HepG2 (cell line): ENCODE measurements around the gene PGAP3. TPM values are rescaled to one million over a fixed set of nuclear protein-coding genes. Genes with fewer than 3 reads are reported as not detected.

Experiments used
- CCDC6 ChIP-seq: sonication (generic); formaldehyde crosslinking; IDR thresholded peaks from 2 replicates; pipeline ENCODE4 v1.8.1; 2022; ENCODE audit warnings: mild to moderate bottlenecking, missing genetic modification reagents, moderate library complexity
- CENPX ChIP-seq: sonication (generic); formaldehyde crosslinking; IDR thresholded peaks from 2 replicates; pipeline ENCODE4 v1.9.0; 2021; ENCODE audit warnings: mild to moderate bottlenecking, missing genetic modification reagents, moderate library complexity
- EP300 ChIP-seq, 3 experiments: sonication (generic) in 1 of 3; formaldehyde crosslinking in 1 of 3; IDR thresholded peaks; 2 replicates each; pipeline versions ENCODE4 v1.5.1 to v1.6.1; 2011 to 2020; ENCODE audit warnings: low read depth in 2 of 3, low read length in 2 of 3, borderline replicate concordance in 1 of 3, improper control_type of control experiment in 1 of 3, mild to moderate bottlenecking in 1 of 3, missing genetic modification reagents in 1 of 3, moderate library complexity in 1 of 3
- FOXC1 ChIP-seq: sonication (generic); formaldehyde crosslinking; IDR thresholded peaks from 2 replicates; pipeline ENCODE4 v1.8.0; 2022; ENCODE audit warnings: mild to moderate bottlenecking, missing genetic modification reagents, borderline replicate concordance
- GABPA ChIP-seq, 2 experiments: IDR thresholded peaks; 2 replicates each; pipeline ENCODE4 v1.6.1; 2011 to 2016; ENCODE audit warnings: low read depth in 2 of 2, low read length in 1 of 2, missing biosample characterization in 1 of 2, missing genetic modification characterization in 1 of 2
- GPN1 ChIP-seq: sonication (generic); formaldehyde crosslinking; IDR thresholded peaks from 2 replicates; pipeline ENCODE4 v1.5.1; 2020; ENCODE audit warnings: missing genetic modification reagents, borderline replicate concordance
- MXD4 ChIP-seq: IDR thresholded peaks from 2 replicates; pipeline ENCODE4 v1.6.1; 2016; ENCODE audit warnings: mild to moderate bottlenecking, missing biosample characterization, missing genetic modification reagents
- PHF8 ChIP-seq: sonication (generic); formaldehyde crosslinking; IDR thresholded peaks from 2 replicates; pipeline ENCODE4 v1.5.0; 2020; ENCODE audit warnings: missing genetic modification reagents
- PPARG ChIP-seq: conservative IDR thresholded peaks from 2 replicates; pipeline ENCODE4 v1.6.1; 2016; ENCODE audit warnings: missing biosample characterization, missing genetic modification reagents
- RFXAP ChIP-seq: sonication (generic); formaldehyde crosslinking; IDR thresholded peaks from 2 replicates; pipeline ENCODE4 v1.4.0; 2020; ENCODE audit warnings: missing genetic modification reagents, borderline replicate concordance
- ZFP90 ChIP-seq: sonication (generic); formaldehyde crosslinking; IDR thresholded peaks from 2 replicates; pipeline ENCODE4 v1.8.0; 2022; ENCODE audit warnings: missing genetic modification reagents, mild to moderate bottlenecking, inconsistent platforms, borderline replicate concordance
- ZFY ChIP-seq: sonication (generic); formaldehyde crosslinking; IDR thresholded peaks from 2 replicates; pipeline ENCODE4 v1.4.0; 2020; ENCODE audit warnings: missing genetic modification reagents
- ZNF543 ChIP-seq: sonication (generic); formaldehyde crosslinking; IDR thresholded peaks from 2 replicates; pipeline ENCODE4 v1.4.0; 2020; ENCODE audit warnings: mild to moderate bottlenecking, missing genetic modification reagents
- ZNF749 ChIP-seq: sonication (generic); formaldehyde crosslinking; IDR thresholded peaks from 2 replicates; pipeline ENCODE4 v1.8.0; 2022; ENCODE audit warnings: mild to moderate bottlenecking, missing genetic modification reagents, moderate library complexity, borderline replicate concordance
- ZNF850 ChIP-seq: sonication (generic); formaldehyde crosslinking; conservative IDR thresholded peaks from 2 replicates; pipeline ENCODE4 v1.9.0; 2021; ENCODE audit warnings: mild to moderate bottlenecking, missing genetic modification reagents
- ZSCAN20 ChIP-seq: sonication (generic); formaldehyde crosslinking; IDR thresholded peaks from 2 replicates; pipeline ENCODE4 v1.4.0; 2020; ENCODE audit warnings: missing genetic modification reagents, mild to moderate bottlenecking, borderline replicate concordance
- polyA plus RNA-seq, 8 experiments: library from polyadenylated mRNA; depleted of rRNA in 3 of 8; stranded (reverse) in 7 of 8; unstranded in 1 of 8; fragments of >200 nt; fragmentation: Illumina TruSeq in 4 of 8; extraction: Trizol in 4 of 8; gene quantifications; 2 replicates each; pipeline versions ENCODE4 v1.2.1 to v1.2.3, GENCODE V29; 2011 to 2016; ENCODE audit warnings: low read depth in 4 of 8, missing spikeins in 1 of 8, mixed read lengths in 1 of 8; ENCODE audit not compliant: insufficient read depth in 1 of 8
- total RNA-seq, 5 experiments: library from RNA; depleted of rRNA; stranded (reverse); fragments of >200 nt; fragmentation: Illumina TruSeq; extraction: Trizol; gene quantifications; 2 replicates each; pipeline ENCODE4 v1.2.3, GENCODE V29; 2016; ENCODE audit warnings: low read depth in 1 of 5
- TF ChIP-seq, protein P1 (sequence below): IDR thresholded peaks from 2 replicates; pipeline ENCODE4 v1.6.1; 2016; ENCODE audit warnings: mild to moderate bottlenecking, missing biosample characterization, missing genetic modification reagents
- TF ChIP-seq, protein P2 (sequence below): sonication (generic); formaldehyde crosslinking; IDR thresholded peaks from 2 replicates; pipeline ENCODE4 v1.4.0; 2020; ENCODE audit warnings: missing genetic modification reagents
- TF ChIP-seq, protein P3 (sequence below): sonication (generic); formaldehyde crosslinking; IDR thresholded peaks from 2 replicates; pipeline ENCODE4 v1.4.0; 2020; ENCODE audit warnings: missing genetic modification reagents
- TF ChIP-seq, protein P4 (sequence below): sonication (generic); formaldehyde crosslinking; IDR thresholded peaks from 2 replicates; pipeline ENCODE4 v1.5.0; 2020; ENCODE audit warnings: missing genetic modification reagents
- TF ChIP-seq, protein P5 (sequence below): sonication (generic); formaldehyde crosslinking; IDR thresholded peaks from 2 replicates; pipeline ENCODE4 v1.4.0; 2020; ENCODE audit warnings: mild to moderate bottlenecking, missing genetic modification reagents

The PGAP3 gene
- total and polyA plus RNA-seq, 2 of the 13 experiments (the other 11 are each of a cell fraction or from before 2014, with no cell fraction given), result 11.9 to 14.6 TPM

DNA sequence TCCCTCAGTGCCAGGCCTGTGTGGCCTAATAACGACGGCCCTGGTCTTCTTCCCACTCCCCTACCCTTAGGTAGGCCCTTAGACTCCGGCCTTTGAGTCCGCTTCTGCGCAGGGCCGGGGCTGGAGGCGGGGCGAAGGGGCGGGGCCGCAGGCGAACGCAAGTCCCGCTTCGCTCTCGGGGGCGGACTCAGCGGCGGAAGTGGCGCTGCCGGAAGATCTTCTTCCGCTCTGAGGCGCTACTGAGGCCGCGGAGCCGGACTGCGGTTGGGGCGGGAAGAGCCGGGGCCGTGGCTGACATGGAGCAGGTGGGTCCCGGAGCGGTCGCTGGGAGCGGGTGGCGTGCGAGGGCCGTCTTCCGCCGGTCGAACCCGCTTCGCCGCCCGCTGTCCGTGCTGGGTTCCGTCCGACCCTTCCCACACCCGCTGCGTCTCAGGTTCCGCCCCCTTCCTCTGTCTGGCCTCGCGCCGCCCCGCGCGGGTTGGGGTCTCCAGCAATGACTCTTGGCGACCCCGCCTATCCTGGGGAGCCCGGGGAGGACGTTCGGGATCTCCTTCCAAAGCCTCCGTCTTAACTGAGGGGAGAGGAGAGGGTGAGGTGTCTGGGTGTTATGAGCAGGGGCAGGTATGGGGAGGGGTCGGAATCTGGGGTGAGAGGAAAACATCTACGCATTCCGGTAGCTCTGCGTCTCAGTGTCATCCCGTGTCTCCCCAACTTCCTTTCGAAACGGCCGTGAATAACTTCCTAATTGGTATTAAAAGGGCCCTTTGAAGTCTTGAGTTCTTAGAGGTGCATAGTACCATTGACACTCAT lies 50.7 kb downstream of the PGAP3 start, which contains the start of gene STARD3 (continued):
- TF ChIP-seq ZFP90 (CRISPR knock-in tag) (peak; percentile 83; the same call in 1 of the 2 replicates), ZNF749 (peak; percentile 81; the same call in 1 of the 2 replicates), CCDC6 (CRISPR knock-in tag) (0 out of 2 replicates have a peak, but pooled peaks have one; percentile 76), ZFY (CRISPR knock-in tag) (peak; percentile 97), GABPA (IDR thresholded peaks at IDR 0.05; ENCODE audit: low read depth, low read length) (peak; percentile 89), GABPA (CRISPR knock-in tag; IDR thresholded peaks at IDR 0.05; ENCODE audit: low read depth) (peak; percentile 89), ZNF850 (CRISPR knock-in tag) (peak; percentile 94; the same call in 1 of the 2 replicates), PPARG (CRISPR knock-in tag) (peak; percentile 46; the same call in 1 of the 2 replicates), CENPX (no peak), ZSCAN20 (peak; percentile 56; the same call in 1 of the 2 replicates), FOXC1 (CRISPR knock-in tag) (peak; percentile 94), MXD4 (CRISPR knock-in tag) (peak; percentile 75; the same call in 1 of the 2 replicates), GPN1 (CRISPR knock-in tag) (no peak), ZNF543 (CRISPR knock-in tag) (peak; percentile 97), PHF8 (CRISPR knock-in tag) (peak; percentile 93), EP300 (IDR thresholded peaks at IDR 0.05; ENCODE audit: low read depth in 2 of 2, low read length in 2 of 2) (no peak), EP300 (CRISPR knock-in tag; IDR thresholded peaks at IDR 0.05; ENCODE audit: borderline replicate concordance) (no peak), RFXAP (CRISPR knock-in tag) (0 out of 2 replicates have a peak, but pooled peaks have one; percentile 12)
- TF ChIP-seq, protein P1, sequence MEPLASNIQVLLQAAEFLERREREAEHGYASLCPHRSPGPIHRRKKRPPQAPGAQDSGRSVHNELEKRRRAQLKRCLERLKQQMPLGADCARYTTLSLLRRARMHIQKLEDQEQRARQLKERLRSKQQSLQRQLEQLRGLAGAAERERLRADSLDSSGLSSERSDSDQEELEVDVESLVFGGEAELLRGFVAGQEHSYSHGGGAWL (CRISPR knock-in tag), result peak; percentile 73
- TF ChIP-seq, protein P2, sequence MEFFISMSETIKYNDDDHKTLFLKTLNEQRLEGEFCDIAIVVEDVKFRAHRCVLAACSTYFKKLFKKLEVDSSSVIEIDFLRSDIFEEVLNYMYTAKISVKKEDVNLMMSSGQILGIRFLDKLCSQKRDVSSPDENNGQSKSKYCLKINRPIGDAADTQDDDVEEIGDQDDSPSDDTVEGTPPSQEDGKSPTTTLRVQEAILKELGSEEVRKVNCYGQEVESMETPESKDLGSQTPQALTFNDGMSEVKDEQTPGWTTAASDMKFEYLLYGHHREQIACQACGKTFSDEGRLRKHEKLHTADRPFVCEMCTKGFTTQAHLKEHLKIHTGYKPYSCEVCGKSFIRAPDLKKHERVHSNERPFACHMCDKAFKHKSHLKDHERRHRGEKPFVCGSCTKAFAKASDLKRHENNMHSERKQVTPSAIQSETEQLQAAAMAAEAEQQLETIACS, result no peak
- TF ChIP-seq, protein P3, sequence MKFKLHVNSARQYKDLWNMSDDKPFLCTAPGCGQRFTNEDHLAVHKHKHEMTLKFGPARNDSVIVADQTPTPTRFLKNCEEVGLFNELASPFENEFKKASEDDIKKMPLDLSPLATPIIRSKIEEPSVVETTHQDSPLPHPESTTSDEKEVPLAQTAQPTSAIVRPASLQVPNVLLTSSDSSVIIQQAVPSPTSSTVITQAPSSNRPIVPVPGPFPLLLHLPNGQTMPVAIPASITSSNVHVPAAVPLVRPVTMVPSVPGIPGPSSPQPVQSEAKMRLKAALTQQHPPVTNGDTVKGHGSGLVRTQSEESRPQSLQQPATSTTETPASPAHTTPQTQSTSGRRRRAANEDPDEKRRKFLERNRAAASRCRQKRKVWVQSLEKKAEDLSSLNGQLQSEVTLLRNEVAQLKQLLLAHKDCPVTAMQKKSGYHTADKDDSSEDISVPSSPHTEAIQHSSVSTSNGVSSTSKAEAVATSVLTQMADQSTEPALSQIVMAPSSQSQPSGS (CRISPR knock-in tag), result peak; percentile 18; the same call in 1 of the 2 replicates
- TF ChIP-seq, protein P4, sequence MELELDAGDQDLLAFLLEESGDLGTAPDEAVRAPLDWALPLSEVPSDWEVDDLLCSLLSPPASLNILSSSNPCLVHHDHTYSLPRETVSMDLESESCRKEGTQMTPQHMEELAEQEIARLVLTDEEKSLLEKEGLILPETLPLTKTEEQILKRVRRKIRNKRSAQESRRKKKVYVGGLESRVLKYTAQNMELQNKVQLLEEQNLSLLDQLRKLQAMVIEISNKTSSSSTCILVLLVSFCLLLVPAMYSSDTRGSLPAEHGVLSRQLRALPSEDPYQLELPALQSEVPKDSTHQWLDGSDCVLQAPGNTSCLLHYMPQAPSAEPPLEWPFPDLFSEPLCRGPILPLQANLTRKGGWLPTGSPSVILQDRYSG (CRISPR knock-in tag), result 0 out of 2 replicates have a peak, but pooled peaks have one; percentile 66
- TF ChIP-seq, protein P5, sequence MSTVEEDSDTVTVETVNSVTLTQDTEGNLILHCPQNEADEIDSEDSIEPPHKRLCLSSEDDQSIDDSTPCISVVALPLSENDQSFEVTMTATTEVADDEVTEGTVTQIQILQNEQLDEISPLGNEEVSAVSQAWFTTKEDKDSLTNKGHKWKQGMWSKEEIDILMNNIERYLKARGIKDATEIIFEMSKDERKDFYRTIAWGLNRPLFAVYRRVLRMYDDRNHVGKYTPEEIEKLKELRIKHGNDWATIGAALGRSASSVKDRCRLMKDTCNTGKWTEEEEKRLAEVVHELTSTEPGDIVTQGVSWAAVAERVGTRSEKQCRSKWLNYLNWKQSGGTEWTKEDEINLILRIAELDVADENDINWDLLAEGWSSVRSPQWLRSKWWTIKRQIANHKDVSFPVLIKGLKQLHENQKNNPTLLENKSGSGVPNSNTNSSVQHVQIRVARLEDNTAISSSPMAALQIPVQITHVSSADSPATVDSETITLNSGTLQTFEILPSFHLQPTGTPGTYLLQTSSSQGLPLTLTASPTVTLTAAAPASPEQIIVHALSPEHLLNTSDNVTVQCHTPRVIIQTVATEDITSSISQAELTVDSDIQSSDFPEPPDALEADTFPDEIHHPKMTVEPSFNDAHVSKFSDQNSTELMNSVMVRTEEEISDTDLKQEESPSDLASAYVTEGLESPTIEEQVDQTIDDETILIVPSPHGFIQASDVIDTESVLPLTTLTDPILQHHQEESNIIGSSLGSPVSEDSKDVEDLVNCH (CRISPR knock-in tag), result 0 out of 2 replicates have a peak, but pooled peaks have one; percentile 30
